ENCODE data around the gene FNDC3B. TPM values are rescaled to one million over a fixed set of nuclear protein-coding genes. Genes with fewer than 3 reads are reported as not detected.
"Not testable (repeated sequence)": the region's sequence is repeated elsewhere in the genome, so short reads cannot be mapped to it uniquely, and the experiment has no call there.

Gene FNDC3B
- total and polyA plus RNA-seq, 3 donors from 2014 or later, result 24.2 to 63.5 (median 57.7) TPM

DNA sequence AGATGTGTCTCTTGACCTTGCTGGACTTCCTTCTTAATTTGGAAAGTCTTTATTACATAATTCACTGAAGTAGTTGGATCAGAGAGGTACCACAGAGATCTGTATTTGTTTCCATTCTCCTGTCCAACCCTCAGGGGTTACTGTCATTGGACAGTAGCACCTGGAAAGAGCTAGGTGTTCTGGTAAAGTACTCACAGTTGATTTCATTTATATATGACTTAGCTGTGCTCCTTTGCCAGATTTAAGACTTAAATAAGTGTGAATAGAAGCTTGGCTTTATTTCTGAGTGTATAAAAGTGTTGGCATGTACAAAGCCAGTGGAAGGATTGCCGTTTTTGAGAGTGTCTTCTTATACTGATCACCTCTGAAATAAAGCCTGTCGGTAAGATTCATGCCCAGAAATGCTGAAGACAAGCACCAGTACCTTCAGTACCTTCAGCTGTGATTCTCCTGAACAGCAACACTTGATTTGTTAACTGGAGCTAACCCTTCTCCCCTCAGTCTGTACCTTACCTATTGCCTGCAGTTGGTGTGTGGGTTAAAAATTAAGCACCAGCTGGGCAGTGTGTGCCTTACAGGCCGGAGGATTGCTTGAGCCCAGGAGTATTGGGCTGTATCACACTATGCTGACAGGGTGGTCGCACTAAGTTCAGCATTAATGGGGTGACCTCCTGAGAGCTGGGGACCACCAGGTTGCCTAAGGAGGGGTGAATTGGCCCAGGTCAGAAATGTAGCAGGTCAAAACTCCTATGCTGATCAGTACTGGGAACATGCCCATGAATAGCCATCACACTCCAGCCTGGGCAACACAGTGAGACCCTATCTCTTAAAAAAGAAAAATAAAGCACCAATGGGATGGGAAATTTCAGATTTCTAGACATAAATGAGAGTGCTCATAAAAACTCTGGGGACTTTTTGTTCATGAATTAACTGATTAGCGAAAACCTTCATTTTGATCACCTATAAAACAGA, 197.7 kb downstream of the FNDC3B start:
- Histone ChIP-seq H3K4me3 (no peak overlapping the region), H3K27ac (no peak overlapping the region), H3K36me3 (ENCODE audit: low read depth, missing control alignments) (no peaks in the 10 kb centered on the region), H3K9me3 (no peaks in the 10 kb centered on the region), H3K27me3 (no peaks in the 10 kb centered on the region), H3K4me1 (no peaks in the 10 kb centered on the region)
- DNase-seq, result no peak
- no peak for TF ChIP-seq POLR2A (IDR thresholded peaks at IDR 0.05)
- TF ChIP-seq, protein P1, sequence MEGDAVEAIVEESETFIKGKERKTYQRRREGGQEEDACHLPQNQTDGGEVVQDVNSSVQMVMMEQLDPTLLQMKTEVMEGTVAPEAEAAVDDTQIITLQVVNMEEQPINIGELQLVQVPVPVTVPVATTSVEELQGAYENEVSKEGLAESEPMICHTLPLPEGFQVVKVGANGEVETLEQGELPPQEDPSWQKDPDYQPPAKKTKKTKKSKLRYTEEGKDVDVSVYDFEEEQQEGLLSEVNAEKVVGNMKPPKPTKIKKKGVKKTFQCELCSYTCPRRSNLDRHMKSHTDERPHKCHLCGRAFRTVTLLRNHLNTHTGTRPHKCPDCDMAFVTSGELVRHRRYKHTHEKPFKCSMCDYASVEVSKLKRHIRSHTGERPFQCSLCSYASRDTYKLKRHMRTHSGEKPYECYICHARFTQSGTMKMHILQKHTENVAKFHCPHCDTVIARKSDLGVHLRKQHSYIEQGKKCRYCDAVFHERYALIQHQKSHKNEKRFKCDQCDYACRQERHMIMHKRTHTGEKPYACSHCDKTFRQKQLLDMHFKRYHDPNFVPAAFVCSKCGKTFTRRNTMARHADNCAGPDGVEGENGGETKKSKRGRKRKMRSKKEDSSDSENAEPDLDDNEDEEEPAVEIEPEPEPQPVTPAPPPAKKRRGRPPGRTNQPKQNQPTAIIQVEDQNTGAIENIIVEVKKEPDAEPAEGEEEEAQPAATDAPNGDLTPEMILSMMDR (IDR thresholded peaks at IDR 0.05), result no peak
- WGBS, 2 donors, result 85 to 88% methylated on average over 5 of the region's 5 CpGs
- intact Hi-C loops (cut with DNase I; ENCODE audit: low total_unique reads), result no loop called here

- intact Hi-C loops (cut with DNase I; ENCODE audit: low total_unique reads), result no loop called here
- no peak overlapping the region for H3K4me3 ChIP-seq
- no peaks in the 10 kb centered on the region for H3K27me3 ChIP-seq
- H3K27ac ChIP-seq, result no peak overlapping the region
- TF ChIP-seq, protein P1 (IDR thresholded peaks at IDR 0.05), result no peak
- TF ChIP-seq POLR2A (IDR thresholded peaks at IDR 0.05), result no peak
- no peak for DNase-seq
- H3K4me1 ChIP-seq, result no peaks in the 10 kb centered on the region
- H3K36me3 ChIP-seq (ENCODE audit: low read depth, missing control alignments), result no peaks in the 10 kb centered on the region
- no peaks in the 10 kb centered on the region for H3K9me3 ChIP-seq
- 79 to 85% methylated on average over 4 of the region's 4 CpGs for WGBS, 2 donors
Observed at GRCh38 chr3:172238188-172238587, 198.8 kb downstream of the FNDC3B start.

DNA sequence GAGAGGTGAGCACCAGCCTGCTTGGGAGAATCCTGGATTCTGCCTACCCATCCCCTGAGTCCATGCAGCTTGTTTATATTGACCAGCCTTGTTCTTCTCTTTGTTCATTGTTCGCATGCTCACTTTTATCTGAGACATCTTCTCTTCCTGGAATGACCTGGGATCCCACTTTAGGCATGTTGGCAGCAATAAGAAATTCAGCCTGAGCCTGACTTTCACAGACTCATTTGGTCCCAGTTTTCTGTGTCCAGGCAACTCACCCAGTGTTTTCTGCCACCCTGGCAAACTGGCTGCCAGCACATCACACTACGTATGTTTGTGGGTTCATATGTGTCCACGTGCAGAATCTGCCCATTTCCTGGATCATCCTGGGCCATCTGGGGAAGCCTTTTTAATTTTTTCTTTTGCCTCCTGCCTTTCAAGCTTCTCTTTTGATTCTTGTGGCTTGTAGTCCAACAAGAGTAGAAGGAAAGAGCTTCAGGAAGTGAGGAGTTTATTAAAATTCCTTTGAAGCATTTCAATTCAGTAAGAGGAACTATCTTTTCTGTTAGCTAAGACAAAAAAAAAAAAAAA, 199.9 kb downstream of the FNDC3B start:
- Histone ChIP-seq H3K4me1 (no peaks in the 10 kb centered on the region), H3K4me3 (no peak overlapping the region), H3K9me3 (no peaks in the 10 kb centered on the region), H3K36me3 (ENCODE audit: low read depth, missing control alignments) (no peaks in the 10 kb centered on the region), H3K27ac (no peak overlapping the region), H3K27me3 (no peaks in the 10 kb centered on the region)
- WGBS, 2 donors, result 84 to 92% methylated on average over 3 of the region's 3 CpGs
- intact Hi-C loops (cut with DNase I; ENCODE audit: low total_unique reads), result no loop called here
- no peak for DNase-seq
- TF ChIP-seq POLR2A (IDR thresholded peaks at IDR 0.05), result no peak
- TF ChIP-seq, protein P1 (IDR thresholded peaks at IDR 0.05), result no peak

DNA sequence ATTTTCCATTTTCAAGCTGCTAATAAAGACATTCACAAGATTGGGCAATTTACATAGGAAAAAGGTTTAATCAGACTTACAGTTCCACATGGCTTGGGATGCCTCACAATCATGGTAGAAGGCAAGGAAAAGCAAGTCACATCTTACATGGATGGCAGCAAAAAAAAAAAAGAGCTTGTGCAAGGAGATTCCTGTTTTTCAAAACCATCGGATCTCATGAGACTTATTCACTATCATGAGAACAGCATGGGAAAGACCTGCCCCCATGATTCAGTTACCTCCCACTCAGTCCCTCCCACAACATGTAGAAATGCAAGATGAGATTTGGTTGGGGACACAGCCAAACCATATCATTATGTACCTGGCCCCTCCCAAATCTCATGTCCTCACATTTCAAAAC, 202.0 kb downstream of the FNDC3B start:
- TF ChIP-seq, protein P1 (IDR thresholded peaks at IDR 0.05), result no peak
- TF ChIP-seq POLR2A (IDR thresholded peaks at IDR 0.05), result no peak
- H3K4me1 ChIP-seq, result no peaks in the 10 kb centered on the region
- DNase-seq, result no peak
- H3K4me3 ChIP-seq, result no peak overlapping the region
- intact Hi-C loops (cut with DNase I; ENCODE audit: low total_unique reads), result no loop called here
- no peaks in the 10 kb centered on the region for H3K9me3 ChIP-seq
- H3K27ac ChIP-seq, result no peak overlapping the region
- H3K36me3 ChIP-seq (ENCODE audit: low read depth, missing control alignments), result no peaks in the 10 kb centered on the region
- WGBS, 2 donors, result 89 to 97% methylated on average over 1 of the region's 1 CpG
- H3K27me3 ChIP-seq, result no peaks in the 10 kb centered on the region

- 100% methylated on average over 3 of the region's 3 CpGs for WGBS, 2 donors
- intact Hi-C loops (cut with DNase I; ENCODE audit: low total_unique reads), result not testable (repeated sequence)
Observed at GRCh38 chr3:172242471-172242870, 203.1 kb downstream of the FNDC3B start.

DNA sequence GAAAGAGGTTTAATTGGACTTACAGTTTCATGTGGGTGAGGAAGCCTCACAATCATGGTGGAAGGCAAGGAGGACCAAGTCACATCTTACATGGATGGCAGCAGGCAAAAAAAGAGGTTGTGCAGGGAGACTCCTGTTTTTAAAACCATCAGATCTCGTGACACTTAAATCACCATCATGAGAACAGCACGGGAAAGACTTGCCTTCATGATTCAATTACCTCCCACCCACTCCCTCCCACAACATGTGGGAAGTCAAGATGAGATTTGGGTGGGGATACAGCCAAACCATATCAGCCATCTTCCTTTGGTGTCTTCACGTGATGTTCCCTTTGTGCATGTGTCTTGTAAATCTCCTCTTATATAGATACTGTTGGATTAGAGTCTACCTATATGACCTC, 204.0 kb downstream of the FNDC3B start:
- H3K9me3 ChIP-seq; H3K27me3 ChIP-seq; H3K4me1 ChIP-seq; H3K4me3 ChIP-seq; H3K36me3 ChIP-seq (ENCODE audit: low read depth, missing control alignments); H3K27ac ChIP-seq; intact Hi-C loops (cut with DNase I; ENCODE audit: low total_unique reads); DNase-seq: not testable (repeated sequence)
- WGBS, 2 donors, result 59 to 76% methylated on average over 3 of the region's 3 CpGs

More at GRCh38 chr3:172242471-172242870, 203.1 kb downstream of the FNDC3B start:
- not testable (repeated sequence) for H3K4me3 ChIP-seq; H3K9me3 ChIP-seq; H3K27ac ChIP-seq; H3K36me3 ChIP-seq (ENCODE audit: low read depth, missing control alignments); H3K27me3 ChIP-seq; DNase-seq; H3K4me1 ChIP-seq

Data from testis (tissue), 3 donors.